AG10803 (cell line): ENCODE data around the gene ADD1.

Experiments
- DNase-seq: peaks from one replicate; pipeline ENCODE4 v3.0.0; 2010; ENCODE audit warnings: low read depth
- H3K4me3 ChIP-seq: 2 replicates; pipeline ENCODE4 v1.5.1; 2011; ENCODE audit warnings: mild to moderate bottlenecking, low read length, control low read depth
- TF ChIP-seq, protein P1 (sequence below): conservative IDR thresholded peaks from 2 replicates; pipeline ENCODE4 v1.5.1; 2011; ENCODE audit warnings: mild to moderate bottlenecking, low read length, control low read depth, inconsistent platforms

ADD1 gene

DNA sequence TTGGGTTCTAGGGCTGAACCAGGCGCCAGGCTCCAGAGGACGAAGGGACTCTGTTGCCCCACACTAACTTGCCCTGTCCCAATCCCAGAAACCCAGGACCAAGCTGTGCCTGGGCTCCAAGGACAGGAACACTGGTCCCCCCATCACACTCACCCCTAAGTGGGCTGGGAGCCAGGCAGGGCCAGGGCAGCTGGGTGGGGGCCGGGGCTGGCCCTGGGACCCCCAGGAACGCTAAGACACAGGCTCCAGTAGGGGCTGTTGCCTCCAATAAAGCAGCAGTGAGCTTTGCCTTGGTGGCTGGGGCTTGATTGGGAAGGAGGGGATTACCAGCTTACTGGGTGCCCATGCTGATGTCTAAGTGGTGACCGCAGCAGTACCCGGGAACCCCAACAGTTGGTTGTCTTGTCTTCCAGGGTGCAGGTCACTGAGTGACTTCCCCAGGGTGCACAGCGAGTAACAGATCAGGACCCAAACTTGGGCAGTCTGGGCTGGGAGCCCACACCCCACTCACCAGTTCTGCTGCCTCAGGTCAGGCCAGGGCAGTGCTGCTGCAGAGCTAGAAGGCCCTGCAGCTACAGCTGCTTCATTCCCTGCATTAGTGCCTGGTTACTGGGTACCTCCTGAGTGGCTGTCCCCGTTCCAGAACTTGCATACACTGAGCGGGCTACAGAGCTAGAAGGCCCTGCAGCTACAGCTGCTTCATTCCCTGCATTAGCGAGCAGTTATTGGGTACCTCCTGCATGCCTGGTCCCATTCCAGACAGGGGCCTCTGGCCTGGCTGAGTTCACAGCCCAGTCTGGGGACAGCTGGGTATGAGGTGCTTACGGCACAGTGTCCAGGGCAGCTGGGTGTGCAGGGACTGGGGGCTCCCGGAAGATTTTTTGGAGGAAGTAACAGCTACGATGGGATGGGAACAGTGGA, 9.4 kb upstream of the ADD1 start:
- no peak overlapping the region for H3K4me3 ChIP-seq
- DNase-seq: no peak
- TF ChIP-seq, protein P1, sequence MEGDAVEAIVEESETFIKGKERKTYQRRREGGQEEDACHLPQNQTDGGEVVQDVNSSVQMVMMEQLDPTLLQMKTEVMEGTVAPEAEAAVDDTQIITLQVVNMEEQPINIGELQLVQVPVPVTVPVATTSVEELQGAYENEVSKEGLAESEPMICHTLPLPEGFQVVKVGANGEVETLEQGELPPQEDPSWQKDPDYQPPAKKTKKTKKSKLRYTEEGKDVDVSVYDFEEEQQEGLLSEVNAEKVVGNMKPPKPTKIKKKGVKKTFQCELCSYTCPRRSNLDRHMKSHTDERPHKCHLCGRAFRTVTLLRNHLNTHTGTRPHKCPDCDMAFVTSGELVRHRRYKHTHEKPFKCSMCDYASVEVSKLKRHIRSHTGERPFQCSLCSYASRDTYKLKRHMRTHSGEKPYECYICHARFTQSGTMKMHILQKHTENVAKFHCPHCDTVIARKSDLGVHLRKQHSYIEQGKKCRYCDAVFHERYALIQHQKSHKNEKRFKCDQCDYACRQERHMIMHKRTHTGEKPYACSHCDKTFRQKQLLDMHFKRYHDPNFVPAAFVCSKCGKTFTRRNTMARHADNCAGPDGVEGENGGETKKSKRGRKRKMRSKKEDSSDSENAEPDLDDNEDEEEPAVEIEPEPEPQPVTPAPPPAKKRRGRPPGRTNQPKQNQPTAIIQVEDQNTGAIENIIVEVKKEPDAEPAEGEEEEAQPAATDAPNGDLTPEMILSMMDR: no peak

DNA sequence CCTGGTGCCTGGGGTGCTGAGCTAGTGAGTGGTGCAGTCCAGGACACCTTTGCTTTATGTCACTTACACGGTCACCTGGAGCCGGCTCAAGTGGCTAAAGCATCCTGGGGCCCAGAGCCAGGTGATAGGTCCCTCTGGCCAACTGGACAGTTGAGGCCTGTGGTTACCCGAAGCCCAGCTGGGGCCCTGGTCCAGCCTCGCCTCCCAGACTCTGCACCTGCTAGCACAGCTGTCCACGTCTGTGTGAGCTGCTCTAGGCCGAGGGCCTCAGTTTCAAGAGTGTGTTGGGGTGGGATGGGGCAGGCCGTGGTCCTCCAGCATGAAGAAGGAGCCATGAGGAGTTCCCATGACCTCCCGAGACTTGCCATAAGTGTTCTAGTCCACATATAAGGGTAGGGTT, 7.7 kb upstream of the ADD1 start:
- DNase-seq: no peak
- no peak overlapping the region for H3K4me3 ChIP-seq
- TF ChIP-seq, protein P1: no peak

DNA sequence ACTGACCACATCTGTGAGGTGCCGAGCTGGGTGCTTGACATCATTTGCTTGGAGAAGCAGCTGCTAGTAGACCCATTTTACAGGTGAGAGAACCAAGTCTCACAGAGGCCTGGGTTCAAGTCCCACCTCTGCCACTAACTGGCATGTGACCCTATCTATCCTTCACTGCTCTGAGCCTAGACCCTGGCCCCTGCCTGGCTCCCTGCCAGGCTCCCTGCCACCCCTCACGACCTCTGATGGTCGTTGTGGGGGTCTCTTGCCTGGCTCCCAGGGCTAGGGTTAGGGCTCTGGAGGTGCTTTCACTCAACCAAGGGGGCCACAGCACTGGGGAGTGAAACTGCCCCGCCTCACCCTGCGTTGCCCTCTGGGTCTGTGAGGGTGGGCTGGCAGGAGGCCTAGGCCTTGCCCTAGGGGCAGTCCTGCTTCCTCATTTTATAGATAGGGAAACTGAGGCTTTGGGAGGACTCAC, 7.2 kb upstream of the ADD1 start:
- TF ChIP-seq, protein P1: no peak
- no peak overlapping the region for H3K4me3 ChIP-seq
- DNase-seq: no peak

DNA sequence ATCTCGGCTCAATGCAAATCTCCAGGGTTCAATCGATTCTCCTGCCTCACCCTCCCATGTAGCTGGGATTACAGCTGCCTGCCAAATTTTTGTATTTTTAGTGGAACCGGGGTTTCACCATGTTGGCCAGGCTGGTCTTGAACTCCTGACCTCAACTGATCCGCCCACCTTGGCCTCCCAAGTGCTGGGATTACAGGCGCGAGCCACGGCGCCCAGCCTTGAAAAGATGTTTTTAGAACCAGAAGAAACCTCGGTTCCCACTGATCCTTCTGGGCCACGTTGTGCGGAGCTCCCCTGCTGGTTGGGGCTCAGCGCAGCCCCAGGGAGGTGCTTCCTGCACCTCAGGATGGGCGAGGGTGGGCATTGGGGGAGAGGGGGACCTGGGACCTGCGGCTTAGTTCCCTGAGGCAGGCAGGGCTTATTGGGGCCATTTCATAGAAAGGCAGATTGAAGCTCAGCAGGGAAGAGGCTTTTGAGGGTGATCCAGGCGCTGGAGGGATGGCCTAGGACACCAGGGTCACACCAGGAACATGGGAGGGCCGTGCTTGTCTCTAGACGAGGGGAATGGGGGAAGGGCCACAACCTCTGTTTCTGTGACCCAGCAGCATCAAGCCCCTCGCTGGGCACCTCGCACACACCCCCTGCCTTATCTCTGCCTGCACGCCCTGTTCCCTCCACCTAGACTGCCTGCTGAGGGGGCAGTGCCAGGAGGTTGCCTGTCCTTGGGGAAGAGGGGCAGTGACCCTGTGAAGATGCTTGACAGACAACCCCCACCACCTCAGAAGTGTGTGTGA, 6.3 kb upstream of the ADD1 start:
- TF ChIP-seq, protein P1: no peak
- peak overlapping the region; percentile 29 for H3K4me3 ChIP-seq

DNA sequence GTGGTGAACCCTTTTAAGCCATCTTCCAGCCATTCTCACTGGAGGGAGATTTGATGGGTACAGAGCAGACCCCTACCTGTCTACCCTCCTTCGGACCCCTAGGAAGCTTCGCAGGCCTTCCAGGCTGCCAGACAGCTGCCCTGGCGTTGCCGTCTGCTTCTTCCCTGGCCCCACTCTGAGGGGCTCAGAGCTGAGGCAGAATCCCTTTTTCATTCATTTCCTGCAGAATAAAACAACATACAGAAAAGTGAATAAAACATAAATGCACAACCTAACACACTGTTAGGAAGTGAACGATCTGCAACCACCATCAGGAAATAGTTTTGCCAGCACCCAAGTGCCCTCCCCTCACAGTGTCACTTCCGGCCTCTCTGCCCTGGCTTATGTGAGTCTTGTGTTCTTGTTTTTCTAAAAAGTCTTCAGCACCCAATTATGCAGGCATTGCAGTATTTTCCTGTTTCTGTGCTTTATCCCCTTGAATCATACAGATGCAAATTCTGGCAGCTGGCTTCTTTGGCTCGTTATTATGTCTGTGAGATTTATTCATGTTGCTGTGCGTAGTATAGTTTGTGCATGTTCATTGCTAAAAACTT, 5.6 kb upstream of the ADD1 start:
- peak; percentile 62 for DNase-seq
- TF ChIP-seq, protein P1: no peak
- H3K4me3 ChIP-seq: peak overlapping the region; percentile 29

More for the DNA sequence above, 6.3 kb upstream of the ADD1 start:
- DNase-seq: no peak

DNA sequence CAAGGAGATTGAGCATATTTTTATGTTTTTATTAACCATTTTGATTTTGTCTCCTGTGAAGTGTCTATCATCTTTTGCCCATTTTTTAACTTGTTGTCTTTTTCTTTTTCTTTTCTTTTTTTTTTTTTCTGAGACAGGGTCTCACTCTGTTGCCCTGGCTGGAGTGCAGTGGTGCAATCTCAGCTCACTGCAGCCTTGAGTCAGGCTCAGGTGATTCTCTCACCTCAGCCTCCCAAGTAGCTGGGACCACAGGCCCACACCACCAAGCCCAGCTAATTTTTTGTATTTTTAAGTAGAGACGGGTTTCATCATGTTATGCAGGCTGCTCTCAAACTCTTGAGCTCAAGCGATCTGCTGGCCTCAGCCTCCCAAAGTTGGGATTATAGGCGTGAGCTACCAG, 4.6 kb upstream of the ADD1 start:
- TF ChIP-seq, protein P1: no peak
- H3K4me3 ChIP-seq: no peak overlapping the region
- no peak for DNase-seq
